Pancreas (tissue), 10 donors: ENCODE measurements around the gene PLCB2. TPM values are rescaled to one million over a fixed set of nuclear protein-coding genes. Genes with fewer than 3 reads are reported as not detected.

Experiments used
- ATAC-seq, 4 donors: fragments of 200-7000 bp; cut with Tn5 transposase; one replicate each; pipeline versions ENCODE4 v1.8.0 to v1.9.1; 2020; ENCODE audit warnings: mild to moderate bottlenecking in 4 of 4, moderate library complexity in 4 of 4
- DNase-seq, 6 donors: peaks; one replicate each; pipeline ENCODE4 v3.0.0-alpha.2; 2020
- FAIRE-seq: peaks from 2 replicates; lab custom pipeline; 2012; peaks lifted over from hg19 to GRCh38; lab: Jason Lieb, UNC
- H3K27ac ChIP-seq, 4 donors: fragments of 200-600 bp; sonication (generic); 1 replicate in 3 of 4; 2 replicates in 1 of 4; pipeline versions ENCODE4 v1.5.0 to v1.8.0; 2020
- H3K27me3 ChIP-seq, 4 donors: fragments of 200-600 bp; one replicate each; pipeline ENCODE4 v1.8.0; 2021
- H3K36me3 ChIP-seq, 3 donors: fragments of 200-600 bp; sonication (generic) in 1 of 3; one replicate each; pipeline versions ENCODE4 v1.5.0 to v1.8.0; 2020 to 2021
- H3K4me1 ChIP-seq, 3 donors: fragments of 200-600 bp; one replicate each; pipeline ENCODE4 v1.8.0; 2021
- H3K4me3 ChIP-seq, 4 donors: fragments of 200-600 bp; sonication (generic) in 2 of 4; one replicate each; pipeline versions ENCODE4 v1.5.0 to v1.8.0; 2020 to 2021
- H3K9me3 ChIP-seq, 4 donors: fragments of 200-600 bp; one replicate each; pipeline ENCODE4 v1.8.0; 2021
- WGBS, 2 donors: extraction: QIAGEN DNeasy Blood & Tissue Kit; methylation state at CpG; one replicate each; pipeline ENCODE4 v1.1.7; 2013; 5-methylcytosine and 5-hydroxymethylcytosine counted together
- intact Hi-C, 3 donors: fragments of 100-400 bp; cut with DNase I; formaldehyde crosslinking; loops; one replicate each; pipeline versions ENCODE4 v1.11.1 to v1.14.2; 2022
- polyA plus RNA-seq, 2 donors: library from polyadenylated mRNA; stranded (reverse); fragments of 200-250 nt; gene quantifications; one replicate each; pipeline ENCODE4 v1.2.3, GENCODE V29; 2013
- total RNA-seq, 6 donors: library from RNA; stranded (reverse); fragmentation: NEBNext Ultra II Directional in 4 of 6; extraction: Animal tissue kit (Norgen Biotek cat#: 25700) in 4 of 6; gene quantifications; one replicate each; pipeline versions ENCODE4 v1.2.1 to v1.2.4, GENCODE V29; 2021 to 2023
- TF ChIP-seq, protein P1 (sequence below), 4 donors: fragments of 200-600 bp; sonication (generic) in 3 of 4; IDR thresholded peaks; one replicate each; pipeline versions ENCODE4 v1.5.0 to v1.8.0; 2021; ENCODE audit warnings: antibody characterized with exemption in 4 of 4
- donor health status: healthy with polysubstance abuse.
- donor health status: DM: no; HTN: no; CAD: no; lungs with moderate emphysema.
- donor health status: DM: no; HTN: no; CAD: no.
- donor health status: control.
- donor health status: control.
- donor health status: Bipolar disorder and iron deficiency.
- donor health status: DM: yes; HTN: yes; CAD: no.
- donor health status: DM: no; HTN: no; CAD: no.
- donor health status: DM: no; HTN: no; CAD: no.
- donor health status: DM: yes; HTN: yes; CAD: no.

PLCB2 gene
- total and polyA plus RNA-seq, 8 donors = 0.94 to 23.5 (median 5.7) TPM

GRCh38 chr15:40283615-40284300, 24.0 kb downstream of the PLCB2 start:
- Histone ChIP-seq H3K27ac (no peak overlapping the region), H3K4me3 (peak overlapping the region in 1 of 4 donors; percentile 52), H3K27me3 (peaks cover 0 to 5% (median 2%) of the 10 kb centered on the region in 4 donors), H3K9me3 (no peaks in the 10 kb centered on the region), H3K36me3 (no peaks in the 10 kb centered on the region), H3K4me1 (peaks cover 0 to 11% (median 6%) of the 10 kb centered on the region in 3 donors)
- intact Hi-C loops = loop anchor here in 2 of 3 donors (5.0 to 10.0 kb wide), 3 partner anchors 54 to 141 kb away; partner anchors contain the start of gene CCDC9B (in 1 of the 2)
- ATAC-seq = no peak
- peak in 1 of 6 donors; percentile 21 for DNase-seq
- TF ChIP-seq, protein P1, sequence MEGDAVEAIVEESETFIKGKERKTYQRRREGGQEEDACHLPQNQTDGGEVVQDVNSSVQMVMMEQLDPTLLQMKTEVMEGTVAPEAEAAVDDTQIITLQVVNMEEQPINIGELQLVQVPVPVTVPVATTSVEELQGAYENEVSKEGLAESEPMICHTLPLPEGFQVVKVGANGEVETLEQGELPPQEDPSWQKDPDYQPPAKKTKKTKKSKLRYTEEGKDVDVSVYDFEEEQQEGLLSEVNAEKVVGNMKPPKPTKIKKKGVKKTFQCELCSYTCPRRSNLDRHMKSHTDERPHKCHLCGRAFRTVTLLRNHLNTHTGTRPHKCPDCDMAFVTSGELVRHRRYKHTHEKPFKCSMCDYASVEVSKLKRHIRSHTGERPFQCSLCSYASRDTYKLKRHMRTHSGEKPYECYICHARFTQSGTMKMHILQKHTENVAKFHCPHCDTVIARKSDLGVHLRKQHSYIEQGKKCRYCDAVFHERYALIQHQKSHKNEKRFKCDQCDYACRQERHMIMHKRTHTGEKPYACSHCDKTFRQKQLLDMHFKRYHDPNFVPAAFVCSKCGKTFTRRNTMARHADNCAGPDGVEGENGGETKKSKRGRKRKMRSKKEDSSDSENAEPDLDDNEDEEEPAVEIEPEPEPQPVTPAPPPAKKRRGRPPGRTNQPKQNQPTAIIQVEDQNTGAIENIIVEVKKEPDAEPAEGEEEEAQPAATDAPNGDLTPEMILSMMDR (IDR thresholded peaks at IDR 0.05) = no peak
- WGBS, 2 donors = 39 to 46% methylated on average over 32 to 33 of the region's 33 CpGs
- FAIRE-seq = no peak

GRCh38 chr15:40282869-40283614, 24.7 kb downstream of the PLCB2 start, which contains the start of gene ANKRD63:
ANKRD63 (minus strand) TSS chr15:40283064; CDS start chr15:40282586, 478 bp downstream.
- Histone ChIP-seq H3K9me3 (no peaks in the 10 kb centered on the region), H3K27ac (no peak within 1 kb of the TSS), H3K4me3 (peak within 1 kb of the TSS; percentile 9 to 52 (median 30)), H3K36me3 (no peaks in the 10 kb centered on the region), H3K4me1 (peaks cover 0 to 11% (median 6%) of the 10 kb centered on the region in 3 donors), H3K27me3 (peaks cover 0 to 5% (median 2%) of the 10 kb centered on the region in 4 donors)
- DNase-seq (peak in 1 of 6 donors; percentile 18), ATAC-seq (peak; percentile 22 to 40 (median 32)), FAIRE-seq (no peak)
- intact Hi-C loops = loop anchor here in 2 of 3 donors (5.0 to 10.0 kb wide), 3 partner anchors 54 to 142 kb away; partner anchors contain the start of gene CCDC9B (in 1 of the 2)
- 5 to 6% methylated on average over 68 to 76 of the region's 76 CpGs for WGBS, 2 donors
- TF ChIP-seq, protein P1 (IDR thresholded peaks at IDR 0.05) = no peak

DNA sequence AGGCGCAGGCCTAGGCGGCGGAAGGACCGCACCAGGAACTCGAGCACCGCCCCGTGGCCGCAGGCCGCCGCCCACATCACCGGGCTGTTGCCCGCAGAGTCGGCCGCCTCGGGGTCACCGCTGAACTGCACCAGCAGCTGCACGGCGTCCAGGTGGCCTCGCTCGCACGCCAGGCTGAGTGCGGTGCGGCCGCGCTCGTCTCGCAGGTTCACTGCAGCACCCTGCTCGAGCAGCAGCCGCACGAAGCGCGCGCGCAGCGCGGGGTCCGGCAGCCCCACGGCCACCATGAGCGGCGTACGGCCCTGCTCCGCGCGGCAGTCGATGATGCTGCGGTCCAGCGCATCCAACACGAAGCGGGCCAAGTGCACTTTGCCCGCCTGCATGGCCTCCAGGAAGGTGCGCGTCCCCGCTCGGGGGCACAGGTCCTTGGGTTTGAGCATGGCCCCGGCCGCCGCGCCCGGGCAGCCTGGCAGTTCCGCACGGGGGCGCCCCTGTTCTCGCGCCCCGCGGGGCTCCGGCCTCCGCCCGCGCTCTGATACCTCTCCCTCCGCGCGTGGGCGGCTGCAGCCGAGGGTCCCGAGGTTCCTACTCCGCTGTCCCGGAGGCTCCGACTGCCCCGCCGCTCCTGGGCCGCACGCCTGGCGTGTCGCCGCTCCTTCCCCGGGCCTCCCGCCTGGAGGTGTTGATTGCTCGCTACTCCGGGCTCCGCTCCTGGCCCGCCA, 25.4 kb downstream of the PLCB2 start:
- TF ChIP-seq, protein P1 (IDR thresholded peaks at IDR 0.05) = peak in 1 of 4 donors; percentile 12
- peak in 5 of 6 donors; percentile 57 to 87 (median 66) for DNase-seq
- intact Hi-C loops = loop anchor here in 2 of 3 donors (5.0 to 10.0 kb wide), 3 partner anchors 55 to 142 kb away; partner anchors contain the start of gene CCDC9B (in 1 of the 2)
- peaks cover 0 to 11% (median 6%) of the 10 kb centered on the region in 3 donors for H3K4me1 ChIP-seq
- peak overlapping the region; percentile 9 to 52 (median 30) for H3K4me3 ChIP-seq
- peak; percentile 62 to 74 (median 67) for ATAC-seq
- H3K27me3 ChIP-seq = peaks cover 0 to 5% (median 2%) of the 10 kb centered on the region in 4 donors
- H3K36me3 ChIP-seq = no peaks in the 10 kb centered on the region
- H3K9me3 ChIP-seq = no peaks in the 10 kb centered on the region
- FAIRE-seq = no peak
- WGBS, 2 donors = 1% methylated on average over 74 to 92 of the region's 92 CpGs
- H3K27ac ChIP-seq = no peak overlapping the region

GRCh38 chr15:40281801-40282146, 26.0 kb downstream of the PLCB2 start:
- peaks cover 0 to 5% (median 2%) of the 10 kb centered on the region in 4 donors for H3K27me3 ChIP-seq
- ATAC-seq (no peak), DNase-seq (no peak), FAIRE-seq (no peak)
- peak overlapping the region; percentile 9 to 52 (median 30) for H3K4me3 ChIP-seq
- intact Hi-C loops = loop anchor here in 2 of 3 donors (5.0 to 10.0 kb wide), 3 partner anchors 56 to 143 kb away; partner anchors contain the start of gene CCDC9B (in 1 of the 2)
- H3K9me3 ChIP-seq = no peaks in the 10 kb centered on the region
- no peak overlapping the region for H3K27ac ChIP-seq
- H3K4me1 ChIP-seq = peaks cover 0 to 11% (median 6%) of the 10 kb centered on the region in 3 donors
- TF ChIP-seq, protein P1 (IDR thresholded peaks at IDR 0.05) = no peak
- 8 to 9% methylated on average over 20 to 51 of the region's 51 CpGs for WGBS, 2 donors
- H3K36me3 ChIP-seq = no peaks in the 10 kb centered on the region
